Lower lobe of right lung (tissue), 2 donors: ENCODE measurements around the gene ACTR3C. TPM values are rescaled to one million over a fixed set of nuclear protein-coding genes. Genes with fewer than 3 reads are reported as not detected.

Source experiments
- ATAC-seq, 2 donors: fragments of 200-7000 bp; cut with Tn5 transposase; one replicate each; pipeline ENCODE4 v1.9.1; 2020 to 2022; ENCODE audit warnings: mild to moderate bottlenecking in 2 of 2, moderate library complexity in 2 of 2
- DNase-seq: peaks from one replicate; pipeline ENCODE4 v3.0.0-alpha.2; 2020
- H3K27ac ChIP-seq: fragments of 200-600 bp; one replicate; pipeline ENCODE4 v1.8.0; 2022
- H3K27me3 ChIP-seq: fragments of 200-600 bp; one replicate; pipeline ENCODE4 v1.8.0; 2022; ENCODE audit warnings: low read depth
- H3K36me3 ChIP-seq: fragments of 200-600 bp; one replicate; pipeline ENCODE4 v1.8.0; 2022; ENCODE audit warnings: mild to moderate bottlenecking
- H3K4me1 ChIP-seq: fragments of 200-600 bp; one replicate; pipeline ENCODE4 v1.8.0; 2022
- H3K4me3 ChIP-seq: fragments of 200-600 bp; one replicate; pipeline ENCODE4 v1.8.0; 2022; ENCODE audit warnings: mild to moderate bottlenecking
- H3K9me3 ChIP-seq: fragments of 200-600 bp; one replicate; pipeline ENCODE4 v1.8.0; 2022
- intact Hi-C: fragments of 100-400 bp; cut with DNase I; formaldehyde crosslinking; loops from one replicate; pipeline ENCODE4 v1.11.0; 2022
- total RNA-seq: library from RNA; stranded (reverse); fragmentation: NEBNext Ultra II Directional; extraction: Animal tissue kit (Norgen Biotek cat#: 25700); gene quantifications from one replicate; pipeline ENCODE4 v1.2.1, GENCODE V29; 2021
- TF ChIP-seq, protein P1 (sequence below): fragments of 200-600 bp; IDR thresholded peaks from one replicate; pipeline ENCODE4 v1.8.0; 2022; ENCODE audit warnings: antibody characterized with exemption, mild to moderate bottlenecking
- donor health status: DM: no; HTN: yes; CAD: no; lungs with severe emphysema.

Gene ACTR3C
- total RNA-seq, 1 donor from 2014 or later = 18.6 TPM

DNA sequence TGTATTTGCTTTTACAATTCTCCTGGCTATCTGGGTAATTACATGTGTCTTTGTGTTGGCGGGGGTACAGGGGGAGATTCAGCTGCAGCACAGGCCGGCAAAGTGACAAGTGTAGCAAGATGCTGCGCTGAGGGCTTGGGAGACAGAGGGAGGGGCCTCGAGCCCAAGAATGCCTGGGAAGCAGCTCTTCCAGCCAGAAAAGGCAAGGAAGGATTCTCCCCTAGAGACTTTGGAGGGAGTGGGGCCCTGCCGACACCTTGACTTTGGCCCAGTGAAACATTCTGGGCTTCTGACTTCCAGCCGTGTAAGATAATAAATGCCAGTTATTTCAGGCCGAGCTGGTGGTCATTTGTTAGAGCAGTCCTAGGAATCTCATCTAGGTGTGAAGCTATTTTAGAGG lies 38.1 kb upstream of the ACTR3C start:
- TF ChIP-seq, protein P1, sequence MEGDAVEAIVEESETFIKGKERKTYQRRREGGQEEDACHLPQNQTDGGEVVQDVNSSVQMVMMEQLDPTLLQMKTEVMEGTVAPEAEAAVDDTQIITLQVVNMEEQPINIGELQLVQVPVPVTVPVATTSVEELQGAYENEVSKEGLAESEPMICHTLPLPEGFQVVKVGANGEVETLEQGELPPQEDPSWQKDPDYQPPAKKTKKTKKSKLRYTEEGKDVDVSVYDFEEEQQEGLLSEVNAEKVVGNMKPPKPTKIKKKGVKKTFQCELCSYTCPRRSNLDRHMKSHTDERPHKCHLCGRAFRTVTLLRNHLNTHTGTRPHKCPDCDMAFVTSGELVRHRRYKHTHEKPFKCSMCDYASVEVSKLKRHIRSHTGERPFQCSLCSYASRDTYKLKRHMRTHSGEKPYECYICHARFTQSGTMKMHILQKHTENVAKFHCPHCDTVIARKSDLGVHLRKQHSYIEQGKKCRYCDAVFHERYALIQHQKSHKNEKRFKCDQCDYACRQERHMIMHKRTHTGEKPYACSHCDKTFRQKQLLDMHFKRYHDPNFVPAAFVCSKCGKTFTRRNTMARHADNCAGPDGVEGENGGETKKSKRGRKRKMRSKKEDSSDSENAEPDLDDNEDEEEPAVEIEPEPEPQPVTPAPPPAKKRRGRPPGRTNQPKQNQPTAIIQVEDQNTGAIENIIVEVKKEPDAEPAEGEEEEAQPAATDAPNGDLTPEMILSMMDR = no peak
- ATAC-seq = no peak
- DNase-seq = no peak

DNA sequence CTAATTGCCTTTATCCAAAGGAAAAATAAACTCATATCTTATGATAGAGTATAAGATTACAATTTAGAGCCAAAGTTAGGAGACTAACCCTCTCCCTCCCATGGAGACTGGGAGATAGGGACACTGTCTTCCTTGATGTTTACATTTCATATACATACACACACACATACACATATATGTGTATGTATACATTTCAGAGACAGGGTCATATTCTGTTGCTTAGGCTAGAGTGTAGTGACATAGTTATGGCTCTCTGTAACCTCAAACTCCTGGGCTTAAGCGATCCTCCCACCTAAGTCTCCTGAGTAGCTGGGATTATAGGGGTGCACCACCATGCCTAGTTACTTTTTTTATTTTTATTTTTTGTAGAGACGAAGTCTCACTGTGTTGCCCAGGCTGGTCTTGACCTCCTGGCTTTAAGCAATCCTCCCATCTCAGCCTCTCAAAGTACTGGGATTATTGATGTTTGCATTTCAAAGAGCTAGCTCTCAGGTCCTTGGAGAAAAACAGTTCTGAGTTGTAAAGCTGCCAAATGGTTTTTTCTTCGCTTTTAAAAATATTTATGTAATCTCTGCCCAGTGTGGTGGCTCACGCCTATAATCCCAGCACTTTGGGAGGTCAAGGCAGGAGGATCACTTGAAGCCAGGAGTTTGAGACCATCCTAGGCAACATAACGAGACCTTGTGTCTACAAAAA lies 37.2 kb upstream of the ACTR3C start:
- Histone ChIP-seq H3K27me3 (no peaks in the 10 kb centered on the region), H3K4me1 (no peaks in the 10 kb centered on the region), H3K4me3 (no peak overlapping the region), H3K27ac (no peak overlapping the region), H3K9me3 (no peaks in the 10 kb centered on the region), H3K36me3 (no peaks in the 10 kb centered on the region)
- intact Hi-C loops = no loop called here
- DNase-seq = no peak
- ATAC-seq = no peak
- TF ChIP-seq, protein P1 = no peak

More for the DNA sequence above, 38.1 kb upstream of the ACTR3C start:
- Histone ChIP-seq H3K9me3 (no peaks in the 10 kb centered on the region), H3K4me1 (no peaks in the 10 kb centered on the region), H3K36me3 (no peaks in the 10 kb centered on the region), H3K27ac (no peak overlapping the region), H3K4me3 (no peak overlapping the region), H3K27me3 (no peaks in the 10 kb centered on the region)
- intact Hi-C loops = no loop called here

DNA sequence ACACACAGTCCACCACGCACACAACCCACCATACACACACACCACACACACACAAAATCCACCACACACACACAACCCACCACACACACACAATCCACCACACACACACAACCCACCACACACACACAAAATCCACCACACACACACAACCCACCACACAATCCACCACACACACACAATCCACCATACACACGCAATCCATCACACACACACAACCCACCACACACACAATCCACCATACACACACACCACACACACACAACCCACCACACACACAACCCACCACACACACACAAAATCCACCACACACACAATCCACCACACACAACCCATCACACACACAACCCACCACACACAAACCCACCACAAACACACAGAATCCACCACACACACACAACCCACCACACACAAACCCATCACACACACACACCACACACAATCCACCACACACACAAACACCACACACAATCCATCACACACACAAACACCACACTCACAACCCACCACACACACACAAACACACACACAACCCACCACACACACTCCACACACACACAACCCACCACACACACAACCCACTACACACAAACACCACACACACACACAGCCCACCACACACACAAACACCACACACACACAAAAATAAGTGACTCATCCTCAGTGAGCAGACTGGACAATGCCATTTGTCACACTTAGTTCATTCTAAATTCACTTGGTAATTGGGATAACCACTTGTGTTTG lies 36.4 kb upstream of the ACTR3C start:
- no peak overlapping the region for H3K4me3 ChIP-seq
- H3K27me3 ChIP-seq = no peaks in the 10 kb centered on the region
- no peaks in the 10 kb centered on the region for H3K9me3 ChIP-seq
- TF ChIP-seq, protein P1 = no peak
- peaks cover 6% of the 10 kb centered on the region for H3K4me1 ChIP-seq
- intact Hi-C loops = no loop called here
- H3K36me3 ChIP-seq = no peaks in the 10 kb centered on the region
- DNase-seq = no peak
- ATAC-seq = no peak
- no peak overlapping the region for H3K27ac ChIP-seq

DNA sequence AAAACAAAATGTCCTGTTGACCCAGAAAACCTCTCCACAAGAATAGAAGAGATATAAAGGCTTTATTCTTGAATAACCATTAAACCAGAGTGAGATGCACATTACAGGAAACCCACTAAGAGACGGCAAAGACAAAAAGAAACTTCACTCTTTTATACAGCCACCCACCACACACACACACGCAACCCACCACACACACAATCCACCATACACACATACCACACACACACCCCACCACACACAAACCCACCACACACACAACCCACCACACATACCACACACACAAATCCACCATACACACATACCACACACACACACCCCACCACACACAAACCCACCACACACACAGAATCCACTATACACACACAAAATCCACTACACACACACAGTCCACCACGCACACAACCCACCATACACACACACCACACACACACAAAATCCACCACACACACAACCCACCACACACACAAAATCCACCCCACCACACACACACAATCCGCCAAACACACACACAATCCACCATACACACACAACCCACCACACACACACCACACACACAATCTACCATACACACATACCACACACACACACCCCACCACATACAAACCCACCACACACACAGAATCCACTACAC lies 35.8 kb upstream of the ACTR3C start:
- intact Hi-C loops = no loop called here
- no peaks in the 10 kb centered on the region for H3K36me3 ChIP-seq
- H3K27ac ChIP-seq = no peak overlapping the region
- no peak overlapping the region for H3K4me3 ChIP-seq
- DNase-seq (no peak), ATAC-seq (no peak)
- TF ChIP-seq, protein P1 = no peak
- no peaks in the 10 kb centered on the region for H3K27me3 ChIP-seq
- H3K4me1 ChIP-seq = peaks cover 6% of the 10 kb centered on the region
- no peaks in the 10 kb centered on the region for H3K9me3 ChIP-seq

DNA sequence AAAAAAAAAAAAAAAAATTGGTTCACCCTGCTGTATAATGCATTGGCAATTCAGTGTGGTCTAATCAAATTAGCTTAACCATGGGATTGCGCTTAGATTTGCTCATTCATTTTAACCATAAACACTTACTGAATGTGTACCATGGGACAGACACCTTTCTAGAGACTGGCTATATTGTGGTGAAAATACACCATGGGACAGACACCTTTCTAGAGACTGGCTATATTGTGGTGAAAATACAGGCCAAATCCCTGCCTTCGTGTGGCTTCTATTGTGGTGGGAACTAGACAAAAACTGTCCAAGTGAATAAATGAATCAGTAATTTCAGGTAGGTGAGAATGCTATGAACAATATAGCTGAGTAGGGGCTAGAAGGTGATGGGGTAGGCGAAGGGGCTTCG lies 35.1 kb upstream of the ACTR3C start:
- DNase-seq (no peak), ATAC-seq (no peak)
- TF ChIP-seq, protein P1 = no peak
- intact Hi-C loops = no loop called here
- Histone ChIP-seq H3K4me1 (peaks cover 6% of the 10 kb centered on the region), H3K4me3 (no peak overlapping the region), H3K27me3 (no peaks in the 10 kb centered on the region), H3K36me3 (no peaks in the 10 kb centered on the region), H3K27ac (no peak overlapping the region), H3K9me3 (no peaks in the 10 kb centered on the region)
